HG02588 (cell line): ENCODE results near the gene PLEKHG4.
A peak's percentile ranks its signal among the peaks of the same experiment; 100 is the strongest.

Source experiments
- ATAC-seq: cut with Tn5 transposase; IDR thresholded peaks from one replicate; pipeline ENCODE4 v1.9.1; 2021; ENCODE audit warnings: mild to moderate bottlenecking, moderate library complexity; ENCODE audit not compliant: unreplicated experiment

Gene PLEKHG4, protein sequence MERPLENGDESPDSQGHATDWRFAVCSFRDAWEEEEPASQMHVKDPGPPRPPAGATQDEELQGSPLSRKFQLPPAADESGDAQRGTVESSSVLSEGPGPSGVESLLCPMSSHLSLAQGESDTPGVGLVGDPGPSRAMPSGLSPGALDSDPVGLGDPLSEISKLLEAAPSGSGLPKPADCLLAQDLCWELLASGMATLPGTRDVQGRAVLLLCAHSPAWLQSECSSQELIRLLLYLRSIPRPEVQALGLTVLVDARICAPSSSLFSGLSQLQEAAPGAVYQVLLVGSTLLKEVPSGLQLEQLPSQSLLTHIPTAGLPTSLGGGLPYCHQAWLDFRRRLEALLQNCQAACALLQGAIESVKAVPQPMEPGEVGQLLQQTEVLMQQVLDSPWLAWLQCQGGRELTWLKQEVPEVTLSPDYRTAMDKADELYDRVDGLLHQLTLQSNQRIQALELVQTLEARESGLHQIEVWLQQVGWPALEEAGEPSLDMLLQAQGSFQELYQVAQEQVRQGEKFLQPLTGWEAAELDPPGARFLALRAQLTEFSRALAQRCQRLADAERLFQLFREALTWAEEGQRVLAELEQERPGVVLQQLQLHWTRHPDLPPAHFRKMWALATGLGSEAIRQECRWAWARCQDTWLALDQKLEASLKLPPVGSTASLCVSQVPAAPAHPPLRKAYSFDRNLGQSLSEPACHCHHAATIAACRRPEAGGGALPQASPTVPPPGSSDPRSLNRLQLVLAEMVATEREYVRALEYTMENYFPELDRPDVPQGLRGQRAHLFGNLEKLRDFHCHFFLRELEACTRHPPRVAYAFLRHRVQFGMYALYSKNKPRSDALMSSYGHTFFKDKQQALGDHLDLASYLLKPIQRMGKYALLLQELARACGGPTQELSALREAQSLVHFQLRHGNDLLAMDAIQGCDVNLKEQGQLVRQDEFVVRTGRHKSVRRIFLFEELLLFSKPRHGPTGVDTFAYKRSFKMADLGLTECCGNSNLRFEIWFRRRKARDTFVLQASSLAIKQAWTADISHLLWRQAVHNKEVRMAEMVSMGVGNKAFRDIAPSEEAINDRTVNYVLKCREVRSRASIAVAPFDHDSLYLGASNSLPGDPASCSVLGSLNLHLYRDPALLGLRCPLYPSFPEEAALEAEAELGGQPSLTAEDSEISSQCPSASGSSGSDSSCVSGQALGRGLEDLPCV

DNA sequence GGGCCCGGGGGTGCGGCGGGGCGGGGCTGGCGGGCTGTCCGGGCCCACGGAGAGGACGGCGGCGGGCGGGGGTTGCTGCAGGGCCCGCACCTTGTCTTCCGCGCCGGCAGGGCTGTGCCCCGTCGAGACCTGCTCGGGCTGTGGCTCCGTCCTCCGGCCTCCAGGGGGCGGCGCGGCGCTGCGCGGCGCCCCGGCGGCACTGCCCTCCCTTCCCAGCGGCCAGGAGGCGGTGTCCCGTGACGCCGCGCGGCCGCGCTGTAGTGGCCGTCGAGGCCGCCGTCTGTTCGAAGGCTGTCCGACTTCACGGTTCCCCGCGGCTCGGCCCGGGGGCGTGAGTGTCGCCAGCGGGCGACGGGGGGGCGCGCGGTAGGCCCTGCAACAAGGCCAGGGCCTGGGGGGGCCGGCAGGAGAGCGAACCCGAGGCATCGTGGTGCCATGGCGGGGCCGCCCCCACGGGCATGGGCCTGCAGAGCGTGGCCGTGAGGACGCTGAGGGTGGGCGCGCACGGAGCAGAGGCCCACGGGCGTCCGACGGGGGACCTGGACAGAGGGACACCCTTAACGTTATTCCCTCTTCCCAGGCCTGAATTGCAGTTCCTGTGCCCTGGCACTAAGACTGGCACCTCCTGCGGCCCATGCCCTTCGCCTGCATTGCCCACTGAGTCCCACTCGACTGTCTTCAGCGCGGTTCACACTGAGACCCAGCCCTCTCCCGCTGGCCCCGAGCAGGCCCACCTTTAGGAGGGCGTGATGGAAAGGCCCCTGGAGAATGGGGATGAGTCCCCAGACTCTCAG is at the start of gene PLEKHG4:
TSS of gene PLEKHG4 (plus strand) at position 237 of the 794 bp plus-strand sequence. CDS start at position 750, 513 bp downstream.
- ATAC-seq = peak; percentile 72

DNA sequence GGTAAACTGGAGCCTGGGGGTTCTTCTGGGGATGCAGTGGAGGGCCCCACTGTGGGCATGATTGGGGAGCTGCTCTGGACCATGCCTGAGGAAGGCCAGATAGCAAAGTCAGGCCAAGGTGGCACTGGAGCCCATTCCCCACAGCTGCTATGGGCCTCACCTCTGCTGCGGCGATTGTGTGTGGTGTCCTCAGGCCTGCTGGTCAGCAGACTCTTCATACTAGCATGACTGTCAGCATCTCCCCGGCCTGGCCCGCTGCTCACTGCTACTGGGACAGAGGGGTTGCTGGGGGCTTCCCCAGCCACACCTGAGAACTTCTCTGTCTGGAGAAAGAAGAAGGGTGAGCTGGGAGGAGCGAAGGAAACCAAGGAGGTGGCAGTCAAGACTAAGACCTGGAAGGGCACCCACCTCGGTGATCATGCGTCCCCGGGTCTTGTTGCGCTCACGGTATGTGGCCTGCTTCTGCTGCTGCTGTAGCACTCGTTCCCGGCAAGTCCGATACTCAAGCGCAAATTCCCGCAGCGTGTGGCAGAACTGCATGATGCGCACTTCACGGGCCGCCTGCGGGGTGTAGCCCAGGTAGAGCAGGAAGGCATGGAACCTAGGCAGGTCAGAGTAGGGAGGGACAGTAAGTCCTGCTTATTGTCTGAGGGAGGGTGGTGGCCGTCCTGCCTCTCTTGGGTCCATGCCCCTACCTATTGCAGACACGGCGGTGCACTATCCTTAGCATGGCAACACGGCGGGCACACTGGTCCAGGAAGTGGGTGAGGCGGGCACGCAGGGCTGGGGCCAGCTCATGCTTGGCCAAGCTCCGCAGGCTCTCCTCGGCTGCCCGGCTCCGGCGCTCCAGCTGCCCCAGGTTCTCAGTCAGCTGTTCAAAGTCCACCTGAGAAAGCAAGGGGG is 49.2 kb upstream of the PLEKHG4 start:
- ATAC-seq = no peak

DNA sequence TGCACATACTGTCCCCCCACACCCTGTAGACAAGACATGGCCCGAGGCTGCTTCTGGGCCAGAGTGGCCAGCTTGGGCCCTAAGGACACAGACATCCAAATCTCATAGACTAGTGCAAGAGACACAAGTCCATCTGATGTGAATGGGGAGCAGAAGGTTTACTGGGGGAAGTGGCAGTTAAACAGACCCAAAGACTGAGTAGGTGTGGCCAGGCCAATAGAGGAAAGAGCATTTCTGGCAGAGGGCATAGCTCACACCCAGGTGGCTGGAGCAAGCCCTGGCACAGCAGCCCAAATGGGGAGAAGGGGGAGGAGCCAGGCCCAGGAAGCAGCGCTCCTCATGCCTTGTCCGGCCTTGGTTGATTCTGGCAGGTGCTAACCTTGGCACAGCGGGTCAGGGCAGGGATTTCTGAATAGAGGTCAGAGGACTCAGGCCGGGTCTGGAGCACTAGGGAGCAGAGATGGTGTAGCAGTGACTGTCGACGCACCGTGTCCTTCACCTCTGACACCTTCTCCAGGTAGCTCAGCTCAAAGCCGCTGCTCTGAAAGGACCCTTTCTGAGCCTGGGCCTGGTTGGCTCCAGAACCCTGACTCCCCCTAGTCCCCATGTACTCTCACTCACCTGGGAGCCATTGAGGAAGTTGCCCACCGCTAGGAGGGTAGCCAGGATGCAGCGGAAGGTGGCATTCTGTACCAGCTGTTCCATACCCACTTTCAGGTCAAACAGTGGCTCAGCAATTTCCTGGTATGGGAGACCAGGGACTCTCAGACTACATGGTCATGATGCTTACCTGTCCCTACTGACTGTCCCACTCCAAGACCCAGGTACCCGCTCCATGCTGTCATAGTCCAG is 48.3 kb upstream of the PLEKHG4 start:
- no peak for ATAC-seq

DNA sequence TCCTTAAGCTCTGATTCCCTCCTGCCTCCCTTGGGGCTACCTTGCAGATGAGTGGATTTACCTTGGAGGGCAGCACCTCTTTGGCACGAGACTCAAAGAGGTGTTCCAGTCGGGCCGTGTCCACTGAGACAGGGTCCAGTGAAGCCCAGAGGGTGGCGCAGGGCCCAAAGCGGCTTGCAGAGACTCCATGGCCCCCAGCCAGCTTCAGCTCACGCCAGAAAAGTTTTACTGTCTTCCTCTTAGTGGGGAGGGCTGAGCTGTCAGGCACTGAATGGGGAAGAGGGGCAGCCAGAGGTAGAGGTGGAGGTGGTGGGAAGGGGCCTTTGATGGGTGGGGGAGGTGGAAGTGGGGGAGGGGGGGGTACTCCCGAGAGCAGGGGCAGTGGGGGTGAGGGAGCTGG is 45.7 kb upstream of the PLEKHG4 start:
- ATAC-seq = no peak

DNA sequence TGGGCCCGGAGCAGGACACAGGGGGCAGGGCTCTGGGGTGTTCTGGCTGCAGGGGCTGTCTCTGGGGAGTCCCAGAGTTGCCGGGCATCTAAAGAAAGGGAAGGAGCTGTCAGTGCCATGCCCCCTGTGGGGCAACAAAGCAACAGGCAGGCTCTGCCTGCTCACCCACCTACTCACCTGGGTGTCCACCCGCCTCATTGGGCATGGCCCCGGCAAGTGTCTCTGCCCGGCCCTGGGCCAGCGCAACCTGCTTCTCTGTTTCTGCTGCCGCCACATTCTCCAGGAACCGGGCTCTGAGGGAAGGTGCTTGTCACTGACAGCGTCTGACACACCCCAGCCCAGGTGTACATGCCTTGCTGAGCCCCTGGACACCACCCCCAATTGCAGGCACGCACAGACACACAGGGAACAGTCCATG is 45.1 kb upstream of the PLEKHG4 start:
- ATAC-seq = no peak

DNA sequence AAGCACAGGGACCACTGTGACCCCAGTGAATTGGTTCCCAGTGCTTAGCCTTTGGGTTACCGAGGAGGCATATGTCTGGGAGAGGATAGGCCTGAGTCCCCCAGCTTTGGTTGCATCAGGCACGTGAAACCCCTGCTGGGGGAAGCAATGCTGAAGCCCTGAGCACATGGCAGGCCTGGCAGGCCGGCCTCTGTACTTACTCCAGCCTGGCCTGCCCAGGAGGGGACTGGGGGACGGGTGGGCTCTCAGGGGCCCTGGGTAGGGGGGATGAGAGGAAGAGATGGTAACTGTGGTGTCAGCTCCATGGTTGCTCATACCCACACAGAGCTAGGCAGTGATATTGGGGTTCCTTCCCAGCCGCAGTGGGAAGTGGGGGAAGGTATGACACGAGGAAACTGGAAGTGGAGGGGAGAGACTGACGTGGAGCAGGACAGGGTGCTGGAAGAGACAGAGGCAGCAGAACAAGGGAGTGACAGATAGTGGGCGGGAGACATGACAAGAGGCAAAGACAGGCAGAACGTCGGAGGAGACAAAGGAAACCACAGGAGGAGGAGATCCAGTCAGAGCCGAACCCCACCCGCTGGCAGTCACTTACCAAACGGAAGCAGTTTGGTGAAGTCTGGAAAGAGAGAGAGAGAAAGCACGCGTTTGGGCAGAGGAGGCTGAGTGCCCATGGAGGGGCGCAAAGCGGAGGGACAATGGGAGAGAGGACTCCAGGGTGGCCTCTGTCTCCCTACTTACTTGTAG is 43.3 kb upstream of the PLEKHG4 start:
- no peak for ATAC-seq

DNA sequence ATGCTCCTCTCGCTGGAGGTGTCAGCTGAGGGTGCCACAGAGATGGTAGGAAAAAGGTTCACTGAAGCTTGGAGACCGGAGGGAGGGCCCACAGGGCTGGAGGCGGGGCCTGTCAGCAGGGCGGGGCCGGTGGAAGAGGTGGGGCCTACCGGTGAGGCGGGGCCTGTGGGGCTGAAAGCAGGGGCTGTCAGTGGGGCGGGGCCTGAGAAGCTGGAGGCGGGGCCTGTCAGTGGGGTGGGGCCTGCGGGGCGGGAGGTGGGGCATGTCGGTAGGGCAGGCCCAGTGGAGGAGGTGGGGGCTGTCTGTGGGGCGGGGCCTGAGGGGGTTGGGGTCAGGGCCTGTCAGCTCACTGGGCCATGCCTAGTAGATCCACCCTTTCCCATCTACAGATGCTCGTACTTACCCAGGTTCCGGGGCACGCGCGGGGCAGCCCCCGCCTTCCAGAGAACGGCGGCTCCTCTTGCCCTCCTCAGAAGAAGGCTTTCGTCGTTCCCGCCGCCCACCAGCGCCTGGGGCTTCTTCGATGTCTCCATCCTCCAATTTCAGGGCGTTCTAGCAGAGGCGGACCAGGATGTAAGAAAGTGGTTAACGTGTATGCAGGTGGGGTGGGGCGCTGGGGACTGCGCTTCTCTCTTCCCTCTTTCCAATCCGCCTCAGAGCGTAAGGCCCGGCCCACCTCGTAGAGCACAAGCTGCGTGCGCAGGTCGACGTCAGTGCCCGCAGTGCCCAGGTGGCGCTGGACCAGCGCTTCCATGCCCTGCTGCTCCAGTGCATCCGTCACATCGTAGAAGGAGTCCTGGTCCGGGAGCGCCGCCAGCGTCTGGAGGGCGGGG is 42.6 kb upstream of the PLEKHG4 start:
- ATAC-seq = no peak

DNA sequence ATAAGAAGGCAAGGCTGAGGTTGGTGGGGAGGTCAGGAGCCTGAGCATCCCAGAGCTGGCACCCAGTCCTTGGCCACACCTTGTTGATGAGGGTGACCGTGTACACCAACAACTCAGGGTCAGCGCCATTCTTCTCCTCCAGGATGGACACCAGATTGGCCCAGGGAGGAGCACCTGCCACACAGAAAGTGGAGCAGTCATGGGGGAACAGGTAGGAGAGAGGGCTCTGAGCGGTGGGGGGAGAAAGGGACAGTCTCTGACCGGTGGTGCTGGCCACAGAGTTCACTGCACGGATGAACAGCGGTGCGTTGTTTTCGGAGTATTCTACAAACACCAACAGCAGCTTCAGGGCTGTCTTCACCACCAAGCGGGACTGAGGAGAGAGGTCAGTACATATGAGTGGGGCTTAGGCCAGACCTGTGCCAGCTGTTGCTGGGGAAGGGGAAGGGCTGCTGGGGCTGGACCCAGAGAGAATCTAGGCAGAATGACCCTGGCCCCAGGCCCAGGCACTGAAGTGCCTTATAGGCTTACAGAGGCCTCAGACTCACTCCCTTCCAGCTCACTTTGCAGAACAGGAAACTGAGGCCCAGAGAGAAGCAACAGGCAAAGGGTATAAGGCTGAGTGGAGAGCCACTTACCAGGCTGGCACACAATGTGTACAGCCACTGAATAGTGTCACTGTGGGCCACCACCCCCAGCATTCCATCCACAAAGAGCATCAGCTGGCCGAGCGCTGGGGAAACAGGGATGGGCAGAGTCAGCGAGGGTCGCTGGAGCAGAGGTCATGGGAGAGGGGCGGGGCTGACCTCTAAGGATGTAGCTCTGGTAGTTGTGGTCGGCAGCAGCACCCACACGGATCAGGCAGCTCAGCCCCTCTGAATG is 41.7 kb upstream of the PLEKHG4 start:
- no peak for ATAC-seq

DNA sequence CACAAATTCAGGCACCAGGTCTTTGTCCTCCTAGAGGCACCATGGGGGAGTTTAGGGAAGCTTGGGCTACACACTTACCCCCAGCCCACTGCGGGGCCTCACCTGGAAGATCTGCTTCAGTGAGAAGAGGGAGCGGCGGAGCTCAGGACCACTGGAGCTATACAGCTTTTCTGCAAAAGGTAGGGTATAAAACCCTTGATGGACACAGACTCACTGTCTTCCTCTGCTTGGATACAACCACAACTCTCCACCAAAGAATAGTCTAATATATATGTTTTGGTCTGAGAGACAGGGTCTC is 41.1 kb upstream of the PLEKHG4 start:
- no peak for ATAC-seq

DNA sequence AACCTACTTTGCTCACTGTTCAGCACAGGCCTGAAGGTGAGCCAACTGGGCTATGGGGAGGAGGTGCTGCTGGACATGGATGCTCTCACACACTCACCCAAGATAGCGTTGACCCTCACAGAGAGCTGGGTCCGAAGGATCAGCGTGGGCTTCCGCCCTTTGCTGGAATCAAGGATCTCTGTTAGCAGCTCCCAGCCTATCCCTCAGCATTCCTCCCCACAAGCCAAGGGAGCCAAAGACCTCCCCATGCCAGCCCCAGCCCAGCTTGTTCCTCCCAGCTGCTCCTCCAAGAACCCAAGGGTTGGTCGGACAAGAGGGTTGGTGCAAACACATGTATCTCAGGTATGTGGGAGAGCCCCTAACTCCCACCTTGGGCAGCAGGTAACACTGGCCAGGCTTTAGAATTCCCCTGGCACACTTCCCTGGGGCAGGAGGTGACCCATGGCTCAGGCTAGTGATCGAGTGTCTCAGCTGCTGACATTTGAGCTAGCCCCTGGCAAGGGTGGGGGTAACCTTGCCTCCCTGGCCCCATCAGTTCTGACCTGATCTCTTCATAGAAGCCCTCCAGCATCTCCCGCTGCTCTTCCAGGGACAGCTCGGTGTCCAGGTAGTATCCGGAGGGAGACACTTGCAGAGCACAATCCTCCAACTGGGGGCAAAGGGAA is 40.4 kb upstream of the PLEKHG4 start:
- no peak for ATAC-seq

DNA sequence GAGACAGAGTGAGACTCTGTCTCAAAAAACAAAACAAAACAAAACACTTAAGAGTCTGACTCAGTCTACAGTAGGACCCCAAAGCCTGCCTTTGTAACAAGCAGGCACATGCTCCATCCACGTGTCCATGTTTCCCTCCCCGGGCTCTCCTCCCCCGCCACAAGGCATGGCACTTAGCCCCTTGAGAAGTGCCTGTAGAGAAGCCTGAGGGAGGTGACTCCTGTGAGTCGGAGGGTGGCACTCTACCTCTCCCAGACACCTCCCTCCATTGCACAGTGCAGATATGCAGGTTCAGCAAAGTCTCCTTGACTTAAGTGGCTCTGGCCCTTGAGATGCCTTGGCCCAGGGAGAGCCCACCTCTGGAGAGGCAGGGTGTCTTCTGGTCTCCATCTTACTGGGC is 38.8 kb upstream of the PLEKHG4 start:
- ATAC-seq = no peak

DNA sequence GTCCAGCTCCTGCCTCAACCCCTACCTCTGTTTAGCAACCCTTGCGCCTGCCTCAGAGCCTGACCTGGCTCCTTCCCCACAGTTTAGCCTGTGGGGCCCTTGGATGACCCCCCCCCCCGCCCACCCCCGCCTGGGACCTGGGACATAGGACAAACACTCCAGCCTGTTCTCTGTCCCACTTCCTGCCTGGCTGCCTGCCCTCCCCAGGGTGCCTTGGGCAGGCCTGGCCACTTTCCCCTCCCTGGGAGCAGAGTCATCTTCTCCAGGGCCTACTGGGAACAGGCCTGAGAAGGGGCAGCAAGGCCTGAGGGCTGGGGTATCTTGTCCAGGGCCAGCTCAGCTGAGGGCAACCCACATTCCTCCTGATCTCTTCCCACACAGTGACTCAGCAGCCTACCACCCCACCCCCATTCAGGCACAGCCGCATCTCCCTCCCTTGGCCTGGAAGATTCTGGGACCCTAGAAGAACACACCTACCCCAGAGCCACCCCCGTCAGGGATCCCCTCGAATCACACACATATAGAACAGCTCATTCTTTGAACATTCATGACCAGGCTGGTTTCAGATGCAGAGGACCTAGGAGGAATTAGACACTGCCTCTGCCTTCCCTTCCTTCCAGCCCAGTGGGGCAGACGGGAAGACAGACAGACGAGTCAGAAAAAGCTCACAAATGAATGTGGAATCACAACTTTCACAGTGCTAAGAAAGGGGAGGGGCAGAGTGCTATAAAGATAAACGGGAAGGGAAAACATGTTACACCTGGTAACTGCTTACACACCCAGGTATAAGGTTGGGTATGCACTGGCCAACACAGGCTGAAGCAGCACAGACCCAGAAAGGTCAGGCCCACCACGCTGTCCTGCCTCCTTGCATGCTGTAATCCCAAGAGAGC is 38.1 kb upstream of the PLEKHG4 start:
- no peak for ATAC-seq

DNA sequence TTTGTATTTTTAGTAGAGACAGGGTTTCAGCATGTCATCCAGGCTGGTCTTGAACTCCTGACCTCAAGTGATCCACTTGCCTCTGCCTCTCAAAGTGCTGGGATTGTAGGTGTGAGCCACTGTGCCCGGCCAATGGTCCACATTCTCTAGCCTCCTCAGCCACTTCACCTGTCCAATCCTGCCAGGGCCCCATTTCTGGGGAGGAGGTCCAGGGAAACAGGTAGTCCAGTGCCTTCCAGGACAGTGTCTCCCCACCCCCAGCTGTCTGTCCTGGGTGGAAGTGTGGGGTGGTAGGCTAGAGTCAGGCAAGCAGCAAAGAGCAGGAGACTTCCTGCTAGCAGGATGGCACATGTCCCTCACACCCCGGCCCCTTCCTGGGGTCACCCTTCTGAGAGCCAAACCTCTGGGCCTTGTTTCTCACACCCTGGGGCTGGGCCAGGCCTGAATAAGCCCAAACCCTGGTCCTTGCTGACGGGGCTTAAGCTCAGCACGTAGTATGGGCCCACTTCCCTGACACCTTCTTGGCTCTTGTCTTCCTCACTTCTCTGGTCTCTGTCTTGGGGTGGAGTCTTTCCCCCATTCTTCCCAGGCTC is 37.1 kb upstream of the PLEKHG4 start:
- no peak for ATAC-seq

DNA sequence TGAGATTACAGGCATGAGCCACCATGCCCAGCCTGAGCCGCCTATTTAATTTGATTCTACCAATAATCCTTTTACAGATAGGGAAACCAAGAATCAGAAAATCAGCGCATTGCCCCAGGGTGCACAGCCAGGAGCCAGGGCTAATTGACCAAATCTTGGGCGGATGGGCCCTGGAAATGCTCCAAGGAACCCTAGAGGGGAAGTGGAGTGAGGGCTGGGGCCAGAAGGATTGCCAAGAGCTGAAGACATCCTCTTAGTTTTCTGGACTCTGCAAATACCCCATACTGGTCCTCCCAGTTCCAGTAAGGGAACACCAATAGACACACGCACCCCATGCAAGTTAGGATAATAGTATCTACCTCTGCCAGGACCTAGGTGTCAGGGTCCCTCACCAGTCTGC is 35.9 kb upstream of the PLEKHG4 start:
- no peak for ATAC-seq
